GM12872 (cell line): ENCODE measurements around the gene SLC2A6.
A peak's percentile ranks its signal among the peaks of the same experiment; 100 is the strongest.

ENCODE experiments used
- TF ChIP-seq, protein P1 (sequence below): IDR thresholded peaks from 3 replicates; pipeline ENCODE4 v1.5.1; 2011; ENCODE audit warnings: low read depth, mild to moderate bottlenecking, low read length, moderate library complexity; ENCODE audit not compliant: insufficient read depth

Gene SLC2A6

DNA sequence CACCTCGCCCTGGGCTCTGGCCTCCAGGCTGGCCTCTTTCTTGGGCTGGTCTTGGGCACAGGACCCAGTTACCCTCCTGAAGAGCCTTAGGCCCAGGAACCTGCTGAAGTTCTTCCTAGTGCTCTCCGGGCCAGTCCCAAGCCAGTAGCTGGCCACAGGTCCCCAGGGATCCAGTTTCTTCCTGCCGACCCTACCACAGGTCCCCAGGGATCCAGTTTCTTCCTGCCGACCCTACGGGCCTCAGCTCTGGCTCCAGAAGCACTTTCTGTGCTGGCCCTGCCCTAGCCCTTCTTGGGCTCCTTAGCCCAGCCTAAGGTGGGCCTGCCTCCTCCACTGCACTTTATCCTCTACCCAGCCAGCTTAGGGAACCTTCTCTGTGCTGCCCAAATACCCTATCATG is 37.3 kb downstream of the SLC2A6 start:
- TF ChIP-seq, protein P1, sequence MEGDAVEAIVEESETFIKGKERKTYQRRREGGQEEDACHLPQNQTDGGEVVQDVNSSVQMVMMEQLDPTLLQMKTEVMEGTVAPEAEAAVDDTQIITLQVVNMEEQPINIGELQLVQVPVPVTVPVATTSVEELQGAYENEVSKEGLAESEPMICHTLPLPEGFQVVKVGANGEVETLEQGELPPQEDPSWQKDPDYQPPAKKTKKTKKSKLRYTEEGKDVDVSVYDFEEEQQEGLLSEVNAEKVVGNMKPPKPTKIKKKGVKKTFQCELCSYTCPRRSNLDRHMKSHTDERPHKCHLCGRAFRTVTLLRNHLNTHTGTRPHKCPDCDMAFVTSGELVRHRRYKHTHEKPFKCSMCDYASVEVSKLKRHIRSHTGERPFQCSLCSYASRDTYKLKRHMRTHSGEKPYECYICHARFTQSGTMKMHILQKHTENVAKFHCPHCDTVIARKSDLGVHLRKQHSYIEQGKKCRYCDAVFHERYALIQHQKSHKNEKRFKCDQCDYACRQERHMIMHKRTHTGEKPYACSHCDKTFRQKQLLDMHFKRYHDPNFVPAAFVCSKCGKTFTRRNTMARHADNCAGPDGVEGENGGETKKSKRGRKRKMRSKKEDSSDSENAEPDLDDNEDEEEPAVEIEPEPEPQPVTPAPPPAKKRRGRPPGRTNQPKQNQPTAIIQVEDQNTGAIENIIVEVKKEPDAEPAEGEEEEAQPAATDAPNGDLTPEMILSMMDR: no peak

DNA sequence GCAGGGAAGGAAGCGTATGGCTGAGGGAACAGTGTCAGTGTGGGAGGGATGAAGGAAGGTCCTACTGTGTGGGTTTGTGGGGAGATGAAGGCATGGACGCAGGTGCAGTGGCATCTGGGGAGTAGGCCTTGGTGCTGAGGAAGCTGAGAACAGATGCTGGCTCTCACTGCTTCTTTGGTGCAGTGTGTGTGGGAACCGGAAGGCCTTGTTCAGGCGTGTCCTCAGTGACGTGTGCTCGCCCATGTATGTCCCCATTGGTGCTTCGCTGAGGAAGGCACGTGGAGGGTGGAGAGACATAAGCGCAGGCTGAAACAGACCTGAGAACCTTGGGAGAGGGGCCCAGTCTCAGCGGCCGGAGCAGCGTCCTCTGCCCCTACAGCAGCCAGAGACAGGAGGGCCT is 38.0 kb downstream of the SLC2A6 start:
- TF ChIP-seq, protein P1: no peak

DNA sequence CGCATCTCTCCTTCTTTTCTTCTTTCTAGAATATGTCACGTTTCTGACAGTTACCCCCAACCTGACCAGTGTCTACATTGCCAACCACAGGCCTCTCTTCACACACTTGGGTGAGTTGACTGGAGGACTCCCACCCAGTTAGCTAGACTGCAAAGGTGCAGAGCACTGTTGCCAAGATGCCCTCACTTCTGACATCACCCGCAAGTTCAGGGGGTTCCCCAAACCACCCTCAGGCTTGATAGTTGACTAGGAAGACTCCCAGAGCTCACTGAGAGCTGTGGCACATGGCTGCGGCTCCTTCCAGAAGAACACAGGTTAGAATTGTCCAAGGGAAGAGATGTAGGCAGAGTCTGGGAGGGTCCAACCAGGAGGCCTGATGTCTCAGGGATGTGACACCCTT is 39.6 kb downstream of the SLC2A6 start:
- TF ChIP-seq, protein P1: no peak

DNA sequence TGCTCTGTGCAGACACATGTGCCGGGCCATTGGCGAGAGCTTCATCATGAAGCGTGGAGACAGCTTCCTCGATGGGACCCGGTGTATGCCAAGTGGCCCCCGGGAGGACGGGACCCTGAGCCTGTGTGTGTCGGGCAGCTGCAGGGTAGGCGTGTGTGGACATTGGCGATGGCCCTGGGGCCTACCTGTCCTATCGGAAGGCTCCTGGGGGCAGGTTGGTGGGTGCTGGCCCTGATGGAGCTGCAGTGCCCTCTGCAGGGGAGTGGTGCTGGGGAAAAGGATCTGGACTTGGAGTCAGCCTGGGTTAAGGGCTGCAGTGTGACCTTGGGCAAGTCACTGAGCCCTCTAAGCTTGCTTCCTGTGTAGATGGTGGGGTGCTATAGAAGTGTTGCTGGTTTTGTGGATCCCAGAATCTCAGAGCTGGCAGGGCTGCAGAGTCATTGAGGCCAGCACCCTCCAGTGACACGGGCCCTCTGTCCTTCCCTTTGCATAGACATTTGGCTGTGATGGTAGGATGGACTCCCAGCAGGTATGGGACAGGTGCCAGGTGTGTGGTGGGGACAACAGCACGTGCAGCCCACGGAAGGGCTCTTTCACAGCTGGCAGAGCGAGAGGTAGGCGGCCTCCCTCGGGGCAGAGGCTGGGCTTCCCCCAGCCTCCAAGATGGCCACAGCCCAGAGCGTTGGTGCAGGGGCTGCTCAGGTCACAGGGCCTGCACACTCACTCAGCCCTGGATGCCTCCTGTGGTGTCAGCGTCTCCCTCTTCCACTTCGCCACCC is 41.0 kb downstream of the SLC2A6 start:
- TF ChIP-seq, protein P1: peak; percentile 64

DNA sequence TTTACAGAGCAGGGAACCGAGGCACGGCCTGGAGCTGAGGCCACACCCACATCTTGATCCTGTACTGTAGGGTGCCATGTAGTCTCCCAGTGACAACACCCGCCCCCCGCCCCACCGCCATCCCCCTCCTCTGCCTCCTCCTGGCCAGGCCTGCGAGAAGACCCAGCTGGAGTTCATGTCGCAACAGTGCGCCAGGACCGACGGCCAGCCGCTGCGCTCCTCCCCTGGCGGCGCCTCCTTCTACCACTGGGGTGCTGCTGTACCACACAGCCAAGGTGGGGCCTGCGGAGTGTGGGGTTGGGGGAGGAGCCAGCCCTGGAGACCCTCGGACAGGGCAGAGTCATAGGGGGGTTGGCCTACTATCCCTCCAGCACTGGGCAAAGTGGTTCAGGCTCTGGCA is 42.2 kb downstream of the SLC2A6 start:
- TF ChIP-seq, protein P1: no peak

DNA sequence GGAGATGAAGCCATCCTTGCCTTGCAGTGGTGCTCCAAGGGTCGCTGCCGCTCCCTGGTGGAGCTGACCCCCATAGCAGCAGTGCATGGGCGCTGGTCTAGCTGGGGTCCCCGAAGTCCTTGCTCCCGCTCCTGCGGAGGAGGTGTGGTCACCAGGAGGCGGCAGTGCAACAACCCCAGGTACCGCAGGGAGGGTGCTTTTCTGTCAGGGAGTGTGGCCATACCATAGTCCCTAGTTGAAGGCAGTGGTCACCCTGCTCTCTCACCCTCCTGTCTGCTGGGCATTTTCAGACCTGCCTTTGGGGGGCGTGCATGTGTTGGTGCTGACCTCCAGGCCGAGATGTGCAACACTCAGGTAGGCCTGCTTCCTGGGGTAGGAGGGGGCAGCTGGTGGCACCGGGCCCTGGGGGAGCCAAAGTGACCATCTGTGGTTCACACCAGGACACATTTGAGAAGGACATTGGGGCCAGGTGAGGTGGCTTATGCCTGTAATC is 45.5 kb downstream of the SLC2A6 start:
- TF ChIP-seq, protein P1: no peak

DNA sequence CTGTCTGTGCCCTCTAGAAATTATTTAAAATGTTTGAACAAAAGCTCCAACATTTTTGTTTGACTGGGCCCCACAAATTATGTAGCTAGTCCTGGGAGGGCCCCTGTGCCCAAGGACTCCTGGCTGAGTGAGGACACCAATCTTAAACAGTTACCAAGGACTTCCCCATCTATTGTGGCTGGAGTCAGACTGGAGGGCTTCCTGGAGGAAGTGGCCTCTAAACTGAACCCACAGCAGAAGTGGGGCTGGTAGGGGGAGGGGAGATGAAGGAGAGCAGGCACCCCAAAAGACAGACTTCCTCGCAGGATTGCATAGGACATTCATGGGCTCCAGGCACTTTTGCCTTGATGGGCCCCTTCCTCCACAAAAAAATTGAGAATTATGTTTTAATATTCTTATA is 48.7 kb downstream of the SLC2A6 start:
- TF ChIP-seq, protein P1: no peak
